ENCODE data around the gene ALG12.

ALG12 gene

DNA sequence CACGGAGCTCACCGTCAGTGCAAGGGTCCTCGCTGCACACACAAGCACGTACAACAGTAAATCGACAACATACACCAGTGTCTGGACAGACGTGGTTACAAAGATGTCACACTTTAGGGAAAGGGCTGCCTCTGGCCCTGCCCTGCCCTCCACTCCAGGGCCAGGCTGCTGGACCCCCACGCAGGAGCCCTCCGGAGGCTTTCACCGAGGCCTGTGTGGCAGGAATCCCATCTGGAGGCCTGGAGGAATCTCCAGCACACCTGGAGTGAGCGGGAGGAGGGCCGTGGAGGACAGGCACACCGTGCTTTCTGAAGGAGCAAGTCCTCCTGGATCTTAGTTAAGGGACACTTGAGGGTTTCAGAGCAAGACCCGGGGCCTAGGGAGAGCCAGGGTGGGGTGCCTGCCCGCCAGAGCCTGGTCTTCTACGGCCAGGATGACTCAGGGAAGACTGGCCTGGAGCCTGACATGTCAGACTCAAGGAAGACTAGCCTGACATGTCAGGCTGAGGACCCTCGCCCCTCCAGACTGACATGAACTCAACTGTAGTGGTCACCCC is 40.2 kb upstream of the ALG12 start:
- in situ Hi-C loops (cut with MboI; ENCODE audit: low sequenced_read_pairs) = no loop called here

DNA sequence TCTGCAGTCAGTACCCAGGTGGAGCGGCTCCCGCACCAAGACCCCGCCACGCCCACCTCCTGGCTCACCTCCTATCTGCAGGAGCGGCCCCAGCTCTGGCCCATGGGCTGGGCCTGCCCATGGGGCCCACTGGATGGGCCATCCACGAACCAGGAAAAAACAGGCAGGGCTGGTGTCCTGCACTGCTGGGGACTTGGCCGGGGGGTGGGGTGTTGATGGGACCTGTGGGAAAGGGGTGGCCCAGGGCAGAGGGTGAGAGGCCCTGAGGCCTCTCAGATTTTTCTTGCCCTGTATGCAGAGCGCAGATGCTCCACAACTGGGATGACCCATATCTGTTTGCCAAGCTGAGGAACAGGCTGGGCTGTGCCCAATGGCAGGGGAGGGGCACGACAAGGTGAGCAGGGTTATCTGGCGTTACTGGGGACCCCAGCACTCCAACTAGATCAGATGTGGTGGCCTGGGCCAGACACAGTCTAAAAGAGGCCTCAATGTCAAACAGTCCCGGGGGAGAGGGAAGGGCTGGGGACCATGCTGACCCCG is 39.7 kb upstream of the ALG12 start:
- in situ Hi-C loops (cut with MboI; ENCODE audit: low sequenced_read_pairs) = no loop called here

DNA sequence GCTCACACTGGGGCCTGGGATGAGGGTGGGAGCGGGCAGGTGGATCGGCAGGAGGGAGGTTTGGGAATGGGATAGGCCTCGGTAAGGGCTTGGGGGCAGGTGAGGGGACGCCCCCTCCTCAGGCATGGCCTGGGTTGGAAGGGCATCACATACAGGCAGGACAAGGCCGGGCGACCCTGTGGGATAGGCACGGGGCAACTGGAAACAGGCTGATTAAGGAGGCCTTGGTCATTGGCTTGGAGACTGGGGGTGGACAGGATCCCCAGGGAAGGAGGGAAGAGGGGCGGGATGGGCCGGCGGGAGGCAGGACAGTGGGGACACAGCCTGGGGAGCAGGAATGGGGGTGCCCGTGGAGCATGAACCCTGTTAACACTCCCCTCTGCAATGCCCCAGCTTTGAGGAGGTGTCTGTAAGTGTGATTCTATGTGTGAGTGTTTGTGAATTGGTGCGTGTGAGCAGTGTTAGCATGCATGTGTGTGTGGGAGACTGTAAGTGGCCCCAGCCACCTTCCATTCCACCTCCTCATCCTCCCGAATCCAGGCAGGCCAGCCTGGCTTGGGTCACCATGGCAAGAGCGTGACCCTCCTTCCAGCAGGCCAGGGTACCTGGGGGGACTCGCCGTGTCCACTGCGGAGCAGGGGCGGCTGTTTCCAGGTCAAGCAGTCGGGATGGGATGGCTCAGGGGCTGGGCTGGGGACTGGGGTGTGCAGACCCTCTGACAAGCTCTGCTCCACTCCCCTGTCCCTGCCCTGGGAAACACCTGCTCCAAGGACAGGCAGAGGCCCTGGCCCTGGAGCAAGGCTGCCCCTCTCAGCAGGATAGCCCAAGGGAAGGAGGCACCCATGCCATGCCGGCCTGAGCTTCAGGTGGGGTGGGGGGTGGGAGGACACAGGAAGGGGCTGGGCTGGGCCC is 38.9 kb upstream of the ALG12 start:
- in situ Hi-C loops (cut with MboI; ENCODE audit: low sequenced_read_pairs) = no loop called here

DNA sequence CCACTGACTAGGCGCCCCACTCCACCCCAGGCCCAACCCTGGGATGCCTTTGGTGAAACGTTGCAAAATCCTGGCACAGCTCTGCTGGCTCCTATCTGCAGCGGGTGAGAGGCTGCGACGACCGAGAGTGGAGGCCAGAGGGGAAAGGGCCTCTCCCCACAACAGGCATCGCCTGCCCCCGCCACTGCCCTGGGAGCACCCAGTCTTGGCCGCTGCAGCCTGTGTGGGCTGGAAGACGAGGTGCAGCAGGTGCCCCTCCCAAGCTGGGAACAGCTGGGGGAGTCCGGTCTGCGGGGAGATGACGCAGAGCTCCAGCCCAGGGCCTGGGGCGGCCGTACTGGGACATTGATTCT is 38.2 kb upstream of the ALG12 start:
- in situ Hi-C loops (cut with MboI; ENCODE audit: low sequenced_read_pairs) = no loop called here

DNA sequence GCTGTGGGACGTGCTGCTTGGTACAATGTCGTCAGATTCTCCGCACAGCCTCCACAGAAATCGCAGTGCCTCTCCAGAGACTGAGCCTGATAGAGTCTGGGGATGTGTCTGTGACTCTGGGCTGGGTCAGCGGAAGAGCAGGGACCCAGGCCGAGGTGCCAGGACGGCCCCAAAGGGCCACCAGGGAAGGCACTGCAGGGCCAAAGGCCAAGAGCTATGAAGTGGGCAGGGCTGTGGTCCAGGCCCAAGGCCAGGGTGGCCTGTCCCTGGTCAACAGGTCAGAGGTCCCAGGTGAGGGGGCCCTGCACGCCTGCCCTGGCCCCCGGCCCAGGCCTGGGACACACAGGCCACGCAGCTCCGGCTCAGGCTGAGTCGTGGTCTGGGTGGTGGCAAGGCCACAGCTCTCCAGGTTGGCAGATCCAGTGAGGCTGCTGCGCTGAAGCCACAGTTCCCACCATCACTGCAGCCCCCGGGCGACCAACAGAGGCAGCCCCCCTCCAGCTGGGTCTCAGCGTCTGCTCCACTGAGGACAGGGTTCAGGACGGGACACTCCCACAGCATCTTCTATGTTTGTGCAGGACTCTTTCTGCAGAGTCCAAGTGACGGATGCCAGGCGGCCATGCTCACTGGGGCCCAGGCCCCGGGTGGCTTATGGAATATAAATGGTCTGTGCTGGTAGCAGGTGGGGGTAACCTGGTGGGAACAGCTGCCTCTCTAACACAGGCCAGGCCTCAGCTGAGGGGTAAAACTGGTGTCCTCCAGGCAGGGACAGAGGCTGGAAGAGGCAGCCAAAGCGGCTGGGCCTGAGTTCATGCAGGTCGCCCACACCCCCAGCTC is 37.6 kb upstream of the ALG12 start:
- in situ Hi-C loops (cut with MboI; ENCODE audit: low sequenced_read_pairs) = no loop called here

DNA sequence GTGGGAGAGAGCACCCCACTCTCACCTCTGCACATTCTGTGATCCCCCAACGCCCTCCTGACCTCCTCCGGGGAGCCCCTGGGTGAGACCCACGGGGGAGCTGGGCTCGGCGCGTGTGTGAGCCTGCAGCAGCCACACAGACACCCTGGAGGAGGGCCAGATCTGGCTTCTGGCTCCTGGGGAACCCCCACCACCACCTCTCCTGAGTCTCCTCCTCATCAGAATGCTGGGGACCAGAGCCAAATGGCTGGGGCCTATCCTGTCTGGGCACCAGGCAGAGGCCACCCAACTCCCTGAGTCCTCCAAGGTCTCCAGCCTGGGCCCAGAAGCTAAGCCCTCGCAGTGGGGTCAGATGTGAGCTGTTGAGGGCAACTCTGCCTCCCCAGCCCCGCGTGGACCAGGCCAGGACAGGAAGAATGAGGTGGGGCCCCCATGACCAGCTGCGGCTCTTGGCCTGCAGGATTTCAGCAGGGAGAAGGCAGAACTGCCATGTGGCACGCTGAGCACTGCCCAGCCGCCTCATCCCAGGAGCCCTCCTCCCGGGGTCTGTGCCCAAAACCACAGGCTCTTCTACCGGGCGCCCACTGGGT is 36.8 kb upstream of the ALG12 start:
- in situ Hi-C loops (cut with MboI; ENCODE audit: low sequenced_read_pairs) = no loop called here

DNA sequence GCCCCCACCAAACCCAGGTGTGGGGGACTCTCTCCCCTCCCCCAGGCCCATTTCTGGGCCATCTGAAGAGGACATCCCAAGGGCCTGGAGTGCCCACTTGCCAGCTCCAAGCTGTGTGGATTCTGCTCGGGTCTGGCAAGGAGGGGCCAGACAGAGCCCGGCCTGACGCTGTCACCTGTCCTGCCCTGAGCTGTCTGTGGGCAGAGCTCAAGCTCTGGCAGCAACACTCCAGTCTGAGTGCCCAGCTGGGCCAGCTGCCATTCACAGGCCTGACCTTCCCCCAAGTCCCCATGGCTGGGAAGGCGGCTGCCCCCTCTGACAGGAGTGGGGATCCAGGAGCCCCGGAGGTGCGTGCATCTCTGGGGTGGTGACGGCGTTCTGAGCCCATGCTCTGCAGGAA is 36.1 kb upstream of the ALG12 start:
- in situ Hi-C loops (cut with MboI; ENCODE audit: low sequenced_read_pairs) = no loop called here

DNA sequence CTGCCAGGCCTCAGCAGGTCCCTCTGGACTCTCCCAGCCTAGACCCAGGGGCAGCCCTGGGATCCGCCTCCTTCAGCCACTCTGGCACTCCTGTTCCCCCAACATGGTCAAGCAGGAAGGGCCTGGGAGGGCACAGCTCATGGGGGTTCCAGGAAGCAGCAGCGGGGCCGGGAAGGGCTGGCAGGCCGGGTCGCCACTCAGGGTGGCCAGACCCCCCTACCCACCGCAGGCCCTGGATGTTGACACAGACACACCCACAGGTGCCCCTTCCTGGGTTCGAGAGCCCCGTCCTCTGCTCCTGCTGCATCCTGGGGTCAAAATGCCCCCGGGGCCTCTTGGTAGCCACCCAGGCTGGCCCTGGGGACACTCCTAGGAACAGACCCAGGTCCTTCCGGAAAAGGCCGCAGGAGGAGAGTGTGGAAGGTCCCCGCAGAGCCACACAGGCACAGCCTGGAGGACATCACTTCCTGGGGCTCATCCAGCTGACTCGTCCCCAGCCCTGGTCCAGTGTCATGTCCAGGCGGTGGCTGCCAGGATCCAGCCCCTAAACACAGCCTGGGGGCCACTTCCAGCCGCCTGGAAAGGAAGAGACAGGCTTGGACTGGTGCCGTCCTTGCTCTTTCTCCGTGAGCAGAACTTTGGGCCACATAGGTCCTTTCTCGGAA is 35.6 kb upstream of the ALG12 start:
- in situ Hi-C loops (cut with MboI; ENCODE audit: low sequenced_read_pairs) = no loop called here

DNA sequence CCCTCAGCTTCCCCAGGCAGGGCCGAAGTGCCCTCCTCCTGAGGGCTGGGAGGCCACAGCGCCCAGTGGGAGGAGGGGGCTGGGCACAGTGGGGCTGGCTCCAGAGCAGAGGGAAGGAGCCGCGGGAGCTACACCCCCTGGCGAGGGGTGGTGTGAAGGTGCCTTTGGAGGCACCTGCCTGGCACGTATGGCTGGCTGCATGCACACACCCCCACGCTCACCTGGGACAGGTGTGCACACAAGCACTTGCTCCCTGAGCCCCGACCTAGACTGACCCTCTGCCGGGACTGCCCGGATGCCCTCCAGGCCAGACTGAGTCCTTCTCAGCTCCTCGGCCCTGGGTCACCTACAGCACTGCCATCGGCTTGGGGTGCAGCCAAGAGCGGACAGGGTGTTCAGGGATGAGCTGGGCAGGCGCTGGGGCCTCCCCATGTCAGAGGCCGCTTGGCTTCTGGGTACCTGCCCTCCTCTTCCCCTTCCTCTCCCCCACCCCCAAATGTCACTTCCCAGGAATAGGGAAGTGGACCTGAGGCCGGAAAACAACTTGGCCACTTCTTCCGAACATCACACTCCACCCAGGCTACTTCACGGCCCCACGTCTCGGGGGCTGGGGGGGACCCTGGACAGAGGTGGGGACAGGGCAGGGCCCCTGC is 34.9 kb upstream of the ALG12 start:
- in situ Hi-C loops (cut with MboI; ENCODE audit: low sequenced_read_pairs) = no loop called here

DNA sequence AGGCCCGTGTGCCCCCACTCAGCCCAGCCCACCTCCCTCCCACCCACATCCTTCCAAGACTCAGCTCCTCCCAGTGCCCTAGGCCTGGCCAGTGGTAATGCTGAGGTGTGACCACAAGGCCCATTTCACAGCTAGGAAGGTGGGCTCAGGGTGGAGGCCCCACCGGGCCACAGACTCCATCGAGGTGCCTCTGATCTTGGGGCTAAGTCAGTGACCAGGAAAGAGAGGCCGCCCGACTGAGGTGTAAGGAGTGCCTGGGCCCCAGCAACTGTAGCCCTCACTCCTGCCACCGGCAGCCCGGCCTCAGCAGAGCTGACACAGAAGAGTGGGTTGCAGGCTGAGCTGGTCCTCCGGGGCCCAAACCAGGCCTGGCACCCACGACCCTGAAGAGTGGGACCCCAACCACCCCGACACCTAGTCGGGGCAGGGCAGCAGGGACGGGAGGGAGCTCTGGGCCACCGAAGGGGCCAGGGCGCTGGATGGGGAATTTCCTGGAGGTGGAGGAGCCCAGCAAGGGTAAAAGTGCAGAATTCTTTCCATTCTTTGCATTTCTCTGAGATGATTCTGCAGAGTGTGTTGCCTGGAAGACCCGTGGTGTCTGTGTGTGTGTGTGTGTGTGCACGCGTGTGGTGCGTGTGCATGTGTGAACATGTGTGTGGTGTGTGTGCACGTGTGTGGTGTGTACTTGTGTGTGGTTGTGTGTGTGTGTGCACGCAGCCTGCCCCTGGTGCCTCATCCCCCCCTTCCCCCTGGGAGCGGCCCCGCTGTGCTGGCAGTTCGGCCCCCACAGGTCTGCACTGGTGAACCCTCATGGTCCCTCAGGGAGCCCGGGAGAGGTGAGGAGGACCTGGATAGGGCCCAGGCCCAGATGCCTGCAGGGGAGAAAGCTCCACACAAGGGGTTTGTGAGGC is 34.0 kb upstream of the ALG12 start:
- in situ Hi-C loops (cut with MboI; ENCODE audit: low sequenced_read_pairs) = no loop called here

DNA sequence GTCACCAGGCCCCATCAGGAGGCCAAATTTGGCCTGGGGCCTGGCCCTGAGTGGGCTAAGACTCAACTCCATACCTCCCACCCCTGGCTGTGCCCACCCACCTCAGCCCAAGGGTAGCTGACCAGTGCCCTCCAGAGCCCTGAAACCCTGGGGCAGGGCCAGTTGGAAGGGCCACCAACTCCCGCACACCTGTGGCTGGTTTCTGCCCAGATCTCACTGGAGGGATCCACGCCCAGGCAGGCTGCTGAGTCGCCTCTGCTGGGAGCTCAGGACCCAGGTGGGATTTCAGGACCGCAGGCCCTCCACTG is 33.4 kb upstream of the ALG12 start:
- in situ Hi-C loops (cut with MboI; ENCODE audit: low sequenced_read_pairs) = no loop called here

DNA sequence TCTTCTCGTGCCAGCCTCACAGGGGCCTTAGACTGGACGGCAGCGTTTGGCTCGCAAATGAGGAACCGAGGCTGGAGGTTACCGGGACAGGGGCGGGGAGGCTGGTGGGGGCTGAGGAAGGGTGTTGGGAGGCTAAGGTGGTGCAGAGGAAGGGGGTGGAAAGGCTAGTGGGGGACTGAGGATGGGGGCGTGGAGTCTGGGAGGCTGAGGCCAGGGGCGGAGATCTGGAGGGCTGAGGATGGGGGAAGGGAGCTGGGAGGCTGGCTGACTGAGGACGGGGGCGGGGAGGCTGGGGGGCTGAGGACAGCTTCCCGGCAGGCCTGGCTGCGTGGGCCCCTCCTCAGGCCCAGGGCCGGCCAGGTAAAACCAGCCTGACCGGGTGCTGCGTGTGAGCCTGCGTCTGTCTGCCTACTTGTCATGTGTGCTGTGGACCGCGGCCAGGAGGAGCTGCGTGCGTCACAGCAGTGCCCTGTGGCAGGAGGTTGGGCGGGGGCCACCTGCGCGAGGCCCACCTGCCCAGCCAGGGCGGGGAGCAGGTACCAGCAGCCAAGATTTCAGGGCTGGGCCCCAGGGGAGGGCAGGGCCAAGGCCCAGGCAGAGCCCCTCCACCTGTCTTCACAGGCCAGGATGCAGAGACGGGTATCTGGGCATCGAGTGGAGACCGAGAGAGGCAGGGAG is 32.9 kb upstream of the ALG12 start:
- in situ Hi-C loops (cut with MboI; ENCODE audit: low sequenced_read_pairs) = no loop called here

DNA sequence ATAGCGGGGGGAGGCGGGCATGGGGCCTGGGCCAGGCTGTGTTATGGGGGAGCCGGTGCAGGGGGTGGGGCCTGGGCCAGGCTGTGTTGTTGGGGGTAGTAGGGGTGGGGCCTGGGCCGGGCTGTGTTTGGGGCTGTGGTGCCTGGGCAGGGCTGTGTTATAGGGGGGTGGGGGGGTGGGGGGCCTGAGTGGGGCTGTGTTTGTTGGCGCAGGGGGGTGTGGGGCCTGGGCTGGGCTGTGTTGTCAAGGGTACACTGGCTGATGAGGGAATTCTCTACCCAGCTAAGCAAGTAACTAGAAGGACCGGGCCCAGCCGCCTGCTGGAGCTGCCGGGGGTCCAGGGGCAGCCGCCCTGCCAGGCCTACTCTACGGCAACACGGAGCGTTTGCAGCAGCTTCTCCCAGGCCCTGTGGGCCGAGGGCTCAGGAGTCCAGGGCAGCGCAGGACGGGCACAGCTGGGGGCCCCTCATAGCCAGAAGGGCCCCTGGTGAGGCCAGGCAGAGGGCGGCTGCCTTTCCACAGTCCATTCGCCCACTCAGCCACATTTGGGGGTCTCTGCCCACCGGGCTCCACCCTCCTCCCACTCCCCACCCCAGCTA is 32.3 kb upstream of the ALG12 start:
- in situ Hi-C loops (cut with MboI; ENCODE audit: low sequenced_read_pairs) = no loop called here

DNA sequence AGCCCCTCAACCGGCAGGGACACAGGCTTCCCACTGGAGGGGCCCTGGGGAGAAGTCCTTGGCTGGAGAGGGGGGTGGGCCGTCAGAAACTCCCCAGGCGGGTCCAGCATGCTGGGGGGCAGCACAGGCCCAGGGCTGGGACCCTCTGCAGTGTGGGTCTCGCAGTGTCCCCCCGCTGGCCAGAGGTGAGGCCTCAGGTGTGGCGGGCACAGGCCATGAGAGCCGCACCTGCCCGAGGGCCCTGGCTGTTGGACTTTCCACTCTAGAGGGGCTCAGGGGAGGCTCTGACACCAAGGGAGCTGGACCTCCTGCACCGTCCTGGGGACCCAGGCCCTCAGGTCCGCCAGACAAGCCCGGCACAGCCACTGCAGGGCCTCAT is 31.7 kb upstream of the ALG12 start:
- in situ Hi-C loops (cut with MboI; ENCODE audit: low sequenced_read_pairs) = loop anchor here (25.0 kb wide), 1 partner anchor 262 kb away; the partner anchor contains the start of gene SELENOO

DNA sequence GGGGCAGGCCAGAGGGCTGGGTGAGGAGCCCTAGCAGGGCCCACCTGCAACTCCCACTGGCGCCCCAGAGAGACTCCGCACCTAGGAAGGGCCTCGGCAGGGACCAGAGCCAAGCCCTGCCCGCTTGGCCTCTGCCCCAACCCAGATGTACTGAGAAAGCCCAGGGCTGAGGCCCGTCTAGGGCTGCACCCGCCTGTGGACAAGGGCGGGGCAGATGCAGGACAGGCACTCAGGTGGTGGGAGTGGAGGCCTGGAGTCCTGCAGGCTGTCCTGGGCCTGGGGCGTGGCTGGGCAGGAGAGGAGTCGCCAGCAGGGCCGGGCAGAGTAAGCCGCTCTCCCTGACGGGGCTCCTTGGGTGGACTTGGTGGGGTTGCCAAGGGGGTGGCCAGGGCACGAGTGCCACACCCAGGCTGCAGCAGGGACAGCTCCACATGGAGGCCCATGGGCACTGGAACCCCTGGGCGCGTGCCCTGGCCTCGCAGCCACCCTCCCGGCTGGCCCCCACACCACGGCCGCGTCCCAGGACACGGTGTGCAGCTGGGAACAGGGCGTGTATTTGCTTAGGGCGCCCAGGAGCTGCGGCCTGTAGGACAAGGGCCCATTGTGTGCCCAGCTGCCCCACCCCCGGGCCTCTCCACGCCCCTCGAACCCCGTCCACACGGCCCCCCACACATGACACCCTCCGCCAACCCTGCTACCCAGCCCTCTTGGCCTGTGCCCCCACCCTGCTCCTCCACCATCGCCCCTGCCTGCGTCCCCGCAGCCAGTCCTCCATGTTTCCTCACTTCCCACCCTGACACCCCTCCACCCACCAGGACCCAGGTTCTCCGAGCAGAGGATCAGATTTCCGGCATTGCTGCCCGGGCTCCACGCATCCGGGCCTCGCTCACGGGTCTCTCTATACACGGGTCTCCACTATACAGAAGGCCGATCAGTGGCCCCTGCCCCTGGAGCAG is 31.0 kb upstream of the ALG12 start:
- in situ Hi-C loops (cut with MboI; ENCODE audit: low sequenced_read_pairs) = loop anchor here (25.0 kb wide), 1 partner anchor 263 kb away; the partner anchor contains the start of gene SELENOO

DNA sequence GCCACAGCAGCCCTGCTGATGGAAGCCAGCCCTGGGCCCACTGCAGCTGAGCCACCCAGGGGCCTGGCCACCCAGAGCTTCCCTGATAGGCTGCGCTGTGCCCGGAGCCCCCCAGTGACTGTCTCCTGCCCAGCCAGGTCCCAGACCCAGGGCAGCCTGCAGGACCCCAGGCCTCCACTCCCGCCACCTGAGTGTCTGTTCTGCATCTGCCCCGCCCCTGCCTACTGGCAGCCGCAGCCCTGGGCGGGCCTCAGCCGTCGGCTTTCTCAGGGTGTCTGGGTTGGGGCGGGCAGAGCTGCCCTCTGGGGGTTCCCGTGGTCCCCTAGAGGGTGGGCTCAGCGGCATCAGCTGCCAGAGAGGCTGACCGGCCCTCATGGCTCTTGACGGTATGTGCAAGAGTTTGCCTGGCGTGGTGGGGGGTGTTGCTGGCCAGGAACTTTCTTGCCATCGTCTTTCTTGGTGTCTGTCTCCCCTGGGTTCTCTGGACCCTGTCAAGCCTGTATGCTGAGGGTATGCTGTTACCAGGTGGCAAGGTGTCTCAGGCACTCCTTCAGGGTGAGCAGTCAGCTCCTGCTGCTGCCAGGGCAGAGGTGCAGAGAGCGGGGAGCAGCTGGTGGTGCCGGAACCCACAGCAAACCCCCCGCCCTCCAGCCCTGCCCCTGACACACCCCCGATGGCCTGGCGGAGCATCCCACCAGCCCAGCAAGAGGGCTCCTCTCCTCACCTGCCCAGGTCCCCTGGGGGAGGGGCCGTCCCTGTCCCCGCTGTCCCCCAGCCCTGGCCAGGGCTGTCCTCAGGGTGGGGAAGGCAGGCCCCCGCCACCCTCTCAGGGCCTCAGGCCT is 30.1 kb upstream of the ALG12 start:
- in situ Hi-C loops (cut with MboI; ENCODE audit: low sequenced_read_pairs) = loop anchor here (25.0 kb wide), 1 partner anchor 264 kb away; the partner anchor contains the start of gene SELENOO
